Upper lobe of left lung (tissue), 4 donors: Measurements from ENCODE around the gene TMEM171.

Source experiments
- POLR2AphosphoS5 ChIP-seq, 2 donors: sonication (generic); formaldehyde crosslinking; IDR thresholded peaks; one replicate each; pipeline ENCODE4 v1.5.1; 2017; ENCODE audit warnings: antibody characterized with exemption in 2 of 2
- TF ChIP-seq, protein P1 (sequence below), 6 experiments: fragments of 450-650 bp in 4 of 6; fragments of 200-600 bp in 2 of 6; sonication (generic) in 2 of 6; IDR thresholded peaks; one replicate each; pipeline ENCODE4 v1.5.1; 2016 to 2019; ENCODE audit warnings: antibody characterized with exemption in 6 of 6

GRCh38 chr5:73157414-73158303, 37.3 kb downstream of the TMEM171 start:
- no peak for TF ChIP-seq POLR2AphosphoS5 (IDR thresholded peaks at IDR 0.05)
- TF ChIP-seq, protein P1, sequence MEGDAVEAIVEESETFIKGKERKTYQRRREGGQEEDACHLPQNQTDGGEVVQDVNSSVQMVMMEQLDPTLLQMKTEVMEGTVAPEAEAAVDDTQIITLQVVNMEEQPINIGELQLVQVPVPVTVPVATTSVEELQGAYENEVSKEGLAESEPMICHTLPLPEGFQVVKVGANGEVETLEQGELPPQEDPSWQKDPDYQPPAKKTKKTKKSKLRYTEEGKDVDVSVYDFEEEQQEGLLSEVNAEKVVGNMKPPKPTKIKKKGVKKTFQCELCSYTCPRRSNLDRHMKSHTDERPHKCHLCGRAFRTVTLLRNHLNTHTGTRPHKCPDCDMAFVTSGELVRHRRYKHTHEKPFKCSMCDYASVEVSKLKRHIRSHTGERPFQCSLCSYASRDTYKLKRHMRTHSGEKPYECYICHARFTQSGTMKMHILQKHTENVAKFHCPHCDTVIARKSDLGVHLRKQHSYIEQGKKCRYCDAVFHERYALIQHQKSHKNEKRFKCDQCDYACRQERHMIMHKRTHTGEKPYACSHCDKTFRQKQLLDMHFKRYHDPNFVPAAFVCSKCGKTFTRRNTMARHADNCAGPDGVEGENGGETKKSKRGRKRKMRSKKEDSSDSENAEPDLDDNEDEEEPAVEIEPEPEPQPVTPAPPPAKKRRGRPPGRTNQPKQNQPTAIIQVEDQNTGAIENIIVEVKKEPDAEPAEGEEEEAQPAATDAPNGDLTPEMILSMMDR (IDR thresholded peaks at IDR 0.05) = no peak
